Inflammatory macrophage treated with lipopolysaccharide for 4 hours (primary cell): ENCODE results near the gene ELF1.
"Not testable (repeated sequence)": the region's sequence is repeated elsewhere in the genome, so short reads cannot be mapped to it uniquely, and the experiment has no call there.

Experiments used
- DNase-seq: peaks from one replicate; pipeline ENCODE4 v3.0.0-alpha.2; 2020

The ELF1 gene

DNA sequence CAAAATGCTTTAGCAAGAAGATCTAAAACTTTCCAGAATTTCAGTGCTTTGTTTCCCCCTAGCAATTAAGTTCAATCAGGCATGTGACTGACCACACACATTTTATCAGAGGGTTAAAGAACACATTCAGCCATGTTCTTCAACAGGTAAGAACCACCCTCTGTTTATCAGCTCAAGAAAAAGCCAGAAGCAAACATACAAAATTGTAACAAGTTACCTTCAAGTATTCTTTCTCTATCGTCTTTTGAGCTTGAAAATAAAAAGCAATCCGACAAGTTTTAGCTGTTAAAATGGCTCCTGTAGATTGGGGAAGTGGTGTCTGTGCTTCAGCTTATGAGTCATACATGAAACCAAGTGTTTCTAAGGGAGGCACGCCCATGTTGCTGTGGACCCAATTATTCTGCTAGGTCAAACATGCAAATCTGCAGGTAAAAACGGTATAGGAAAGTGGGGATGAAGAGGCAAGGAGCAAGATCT is at the start of gene ELF1:
TSS of gene ELF1 (minus strand) at position 306 of the 477 bp plus-strand sequence. CDS start 37,262 bp downstream, outside the sequence.
- DNase-seq, result peak; percentile 93

- no peak for DNase-seq
Measured at GRCh38 chr13:41065078-41065477, 46.0 kb upstream of the ELF1 start.

DNA sequence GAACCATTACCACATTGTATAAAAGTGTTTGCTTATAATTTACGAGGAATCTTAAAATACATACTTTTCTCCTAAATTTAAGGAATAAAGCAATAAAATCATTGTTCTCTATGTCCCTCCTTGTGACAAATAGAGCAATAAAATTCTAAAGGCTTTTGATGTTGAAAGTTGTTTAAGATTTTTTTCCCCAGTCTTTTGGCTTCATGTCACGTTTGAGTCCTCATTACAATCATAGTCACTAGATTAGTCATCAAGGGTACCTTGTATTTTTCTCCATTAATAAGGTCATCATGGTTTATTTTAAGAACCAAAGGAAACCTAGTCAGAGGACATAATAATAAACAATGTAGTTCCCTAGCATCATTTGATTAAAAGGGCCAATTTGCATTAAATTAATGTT is 45.4 kb upstream of the ELF1 start:
- DNase-seq, result no peak

DNA sequence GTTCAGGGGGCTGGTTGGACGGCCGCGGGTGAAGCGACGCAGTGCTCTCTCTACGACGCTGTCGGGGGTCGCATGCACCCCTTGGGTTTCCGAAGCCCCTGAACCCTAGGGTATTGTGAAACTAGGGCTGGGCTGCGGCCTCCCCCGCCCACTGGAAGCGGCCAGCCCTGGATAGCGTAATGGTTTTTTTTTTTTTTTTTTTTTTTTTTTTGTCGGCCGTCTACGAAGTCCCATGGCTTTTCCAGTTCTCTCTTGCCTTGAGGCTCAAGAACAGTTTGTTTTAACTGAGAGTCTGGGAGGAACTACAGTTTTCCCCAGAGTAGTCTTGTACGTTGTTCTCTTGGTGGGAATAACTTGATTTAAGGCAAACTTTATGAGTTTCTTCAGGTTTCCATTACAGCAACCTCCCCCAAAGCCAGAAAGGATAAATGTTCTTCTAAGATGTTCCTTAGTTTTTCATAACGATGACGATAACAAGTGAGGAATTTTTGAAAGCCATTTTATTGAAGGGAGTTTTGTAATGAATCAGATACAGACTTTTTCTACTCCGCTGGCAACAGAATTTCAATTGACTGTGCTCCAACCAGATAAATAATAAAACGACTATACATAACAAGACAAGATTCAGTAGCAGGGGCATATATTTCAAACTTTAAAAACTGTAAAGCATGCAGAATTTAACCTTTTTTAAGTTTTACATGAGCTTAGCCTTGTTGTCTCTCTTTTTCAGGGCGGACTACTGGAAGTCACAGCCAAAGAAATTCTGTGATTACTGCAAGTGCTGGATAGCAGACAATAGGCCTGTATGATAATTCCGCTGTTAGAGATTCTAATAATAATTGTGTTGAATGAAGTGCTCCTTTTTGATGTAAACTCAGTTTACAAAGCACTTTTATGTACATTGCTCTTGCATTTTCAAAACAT is 43.1 kb upstream of the ELF1 start:
- DNase-seq, result peak; percentile 89

- peak; percentile 97 for DNase-seq
Measured at GRCh38 chr13:41061075-41061913, 42.2 kb upstream of the ELF1 start, which contains the start of gene WBP4. Gene WBP4, plus strand, starts transcription at chr13:41061509. Its CDS starts 165 bp downstream, at chr13:41061674.

- DNase-seq, result peak; percentile 96
Measured at GRCh38 chr13:41060724-41061074, 41.6 kb upstream of the ELF1 start.

- peak; percentile 98 for DNase-seq
Measured at GRCh38 chr13:41060082-41060723, 41.1 kb upstream of the ELF1 start.

DNA sequence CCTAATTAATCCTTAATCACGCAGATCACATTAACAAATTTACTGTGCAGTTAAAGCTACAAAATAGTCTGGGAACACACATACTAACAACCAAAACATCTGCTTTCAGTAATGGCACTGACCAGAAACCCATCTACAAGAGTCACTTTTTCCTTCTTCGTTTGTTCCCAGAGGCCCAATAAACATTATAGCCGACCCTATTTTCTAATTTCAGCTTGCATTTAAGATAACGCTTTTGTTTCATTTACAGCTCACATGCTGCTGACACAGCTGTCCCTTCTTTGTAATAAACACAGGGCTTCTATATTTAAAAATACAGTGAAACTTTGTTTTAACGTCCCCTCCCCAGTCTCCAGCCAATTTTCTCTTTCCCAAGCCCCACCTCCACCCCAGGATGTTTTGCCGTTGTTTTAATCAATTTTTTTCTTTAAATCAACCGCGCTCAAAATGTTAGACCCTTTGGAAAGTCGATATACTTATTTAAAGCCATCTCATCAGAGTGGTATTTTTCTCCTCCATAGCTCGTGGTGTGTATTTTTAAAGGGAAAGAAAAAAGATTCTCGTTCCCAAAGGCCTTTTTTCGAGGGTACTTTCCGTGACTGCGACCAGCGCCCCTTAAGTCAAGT is 40.5 kb upstream of the ELF1 start:
- DNase-seq, result peak; percentile 13

DNA sequence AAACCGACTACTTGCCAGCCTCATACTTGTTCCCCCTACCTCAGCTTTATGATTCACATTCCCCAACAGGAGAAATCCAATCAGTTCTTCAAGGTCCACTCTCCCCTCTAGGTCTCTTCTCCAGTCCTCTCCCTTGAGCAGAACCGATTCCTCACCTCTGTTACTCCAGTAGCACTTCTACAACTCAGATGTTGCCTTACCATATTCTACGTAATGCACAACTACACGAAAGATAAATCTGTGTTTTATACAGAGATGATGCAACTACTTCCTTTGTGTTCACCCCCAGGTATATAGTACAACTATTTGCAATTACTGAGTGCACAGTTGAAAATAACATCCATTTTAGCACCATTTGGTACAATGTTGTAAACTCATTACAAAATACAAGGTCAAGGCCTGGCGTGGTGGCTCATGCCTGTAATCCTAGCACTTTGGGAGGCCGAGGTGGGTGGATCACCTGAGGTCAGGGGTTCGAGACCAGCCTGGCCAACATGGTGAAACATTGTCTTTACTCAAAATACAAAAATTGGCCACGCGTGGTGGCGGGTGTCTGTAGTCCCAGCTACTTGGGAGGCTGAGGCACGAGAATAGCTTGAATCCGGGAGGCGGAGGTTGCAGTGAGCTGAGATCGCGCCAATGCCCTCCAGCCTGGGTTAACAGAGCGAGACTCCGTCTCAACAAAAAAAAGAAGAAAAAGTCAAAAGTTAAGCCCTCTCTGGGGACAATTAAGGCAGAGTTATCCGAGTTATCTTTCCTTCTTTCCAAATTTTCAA is 39.4 kb upstream of the ELF1 start:
- no peak for DNase-seq

DNA sequence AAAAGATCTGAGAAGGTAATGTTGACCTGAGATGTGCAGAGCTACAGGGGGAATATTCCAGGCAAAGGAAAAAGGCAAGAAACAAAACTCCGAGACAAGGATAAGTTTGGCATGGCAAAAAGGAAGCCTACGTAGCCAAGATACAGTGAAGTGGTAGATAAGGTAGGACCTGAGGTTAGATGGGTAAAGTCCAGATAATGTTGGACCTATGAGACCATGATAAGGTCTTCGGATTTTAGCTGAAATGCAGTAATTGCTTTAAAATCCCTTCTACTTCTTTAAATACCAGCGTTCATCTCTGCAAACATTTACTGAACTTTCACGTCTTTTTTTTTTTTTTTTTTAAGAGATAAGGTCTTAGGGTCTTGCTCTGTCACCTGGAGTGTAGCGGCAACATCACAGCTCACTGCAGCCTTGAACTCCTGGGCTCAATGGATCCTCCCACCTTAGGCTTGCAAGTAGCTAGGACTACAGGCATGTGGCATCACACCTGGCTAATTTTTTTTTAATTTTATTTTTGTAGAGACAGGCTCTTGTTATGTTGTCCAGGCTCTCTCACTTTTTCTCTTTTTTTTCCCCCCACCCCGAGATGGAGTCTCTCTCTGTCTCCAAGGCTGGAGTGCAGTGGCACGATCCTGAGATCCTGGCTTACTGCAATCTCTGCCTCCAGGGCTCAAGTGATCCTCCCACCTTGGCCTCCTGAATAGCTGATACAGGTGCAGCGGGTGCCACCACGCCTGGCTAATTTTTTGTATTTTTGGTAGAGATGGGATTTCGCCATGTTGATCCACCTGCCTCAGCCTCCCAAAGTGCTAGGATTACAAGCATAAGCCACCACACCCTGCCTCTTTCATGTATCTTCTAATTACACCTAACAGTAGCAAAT is 38.0 kb upstream of the ELF1 start:
- no peak for DNase-seq

- DNase-seq, result no peak
Measured at GRCh38 chr13:41056194-41056593, 37.1 kb upstream of the ELF1 start.

DNA sequence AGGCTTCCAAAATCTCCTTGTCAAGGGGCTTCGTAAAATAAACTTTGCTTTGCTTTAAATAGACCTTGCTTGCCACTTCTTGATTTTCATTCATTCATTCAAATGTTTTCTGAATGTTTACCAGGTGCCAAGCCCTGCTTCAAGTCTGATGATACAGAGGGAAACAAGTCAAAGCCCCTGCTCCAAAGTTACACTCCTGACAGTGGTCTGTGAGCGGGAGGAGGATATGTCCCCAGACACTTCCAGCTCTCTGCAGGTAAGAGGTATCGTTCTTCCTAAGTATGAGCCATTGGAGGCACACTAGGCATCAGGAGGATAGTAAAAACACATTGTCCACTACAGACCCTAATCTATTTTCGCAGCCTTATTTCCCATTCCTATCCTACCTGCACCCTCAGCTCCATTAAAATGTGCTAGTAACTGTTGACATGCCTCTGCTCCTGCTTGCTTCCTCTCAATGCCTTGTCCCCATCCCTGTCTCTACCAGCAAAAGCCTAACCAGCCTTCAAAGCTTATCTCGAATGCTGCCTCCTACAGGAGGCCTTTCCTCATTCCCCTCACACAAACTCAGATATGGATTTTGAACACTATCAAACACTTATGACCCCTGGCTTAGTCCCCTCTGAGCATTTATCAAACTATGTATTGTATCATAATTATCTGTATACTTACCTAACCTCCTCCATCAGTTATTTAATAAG is 36.0 kb upstream of the ELF1 start:
- peak; percentile 30 for DNase-seq

- peak; percentile 52 for DNase-seq
Measured at GRCh38 chr13:41054212-41054877, 35.2 kb upstream of the ELF1 start.

- peak; percentile 92 for DNase-seq
Measured at GRCh38 chr13:41053384-41053826, 34.3 kb upstream of the ELF1 start.

DNA sequence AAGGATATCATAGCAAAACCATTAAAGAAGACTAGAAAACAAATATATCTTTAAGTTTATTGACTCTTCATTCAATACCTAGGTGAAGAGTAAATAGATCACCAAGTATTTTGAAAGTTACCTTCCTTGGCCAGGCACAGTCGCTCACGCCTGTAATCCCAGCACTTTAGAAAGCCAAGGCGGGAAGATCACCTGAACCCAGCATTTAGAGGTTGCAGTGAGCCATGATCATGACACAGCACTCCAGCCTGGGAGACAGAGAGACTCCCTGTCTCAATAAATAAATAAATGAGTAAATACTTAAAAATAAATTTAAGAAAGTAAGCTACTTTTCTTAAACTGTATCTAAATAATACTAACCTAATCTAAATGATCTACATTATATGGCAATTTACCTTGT is 33.3 kb upstream of the ELF1 start:
- no peak for DNase-seq

DNA sequence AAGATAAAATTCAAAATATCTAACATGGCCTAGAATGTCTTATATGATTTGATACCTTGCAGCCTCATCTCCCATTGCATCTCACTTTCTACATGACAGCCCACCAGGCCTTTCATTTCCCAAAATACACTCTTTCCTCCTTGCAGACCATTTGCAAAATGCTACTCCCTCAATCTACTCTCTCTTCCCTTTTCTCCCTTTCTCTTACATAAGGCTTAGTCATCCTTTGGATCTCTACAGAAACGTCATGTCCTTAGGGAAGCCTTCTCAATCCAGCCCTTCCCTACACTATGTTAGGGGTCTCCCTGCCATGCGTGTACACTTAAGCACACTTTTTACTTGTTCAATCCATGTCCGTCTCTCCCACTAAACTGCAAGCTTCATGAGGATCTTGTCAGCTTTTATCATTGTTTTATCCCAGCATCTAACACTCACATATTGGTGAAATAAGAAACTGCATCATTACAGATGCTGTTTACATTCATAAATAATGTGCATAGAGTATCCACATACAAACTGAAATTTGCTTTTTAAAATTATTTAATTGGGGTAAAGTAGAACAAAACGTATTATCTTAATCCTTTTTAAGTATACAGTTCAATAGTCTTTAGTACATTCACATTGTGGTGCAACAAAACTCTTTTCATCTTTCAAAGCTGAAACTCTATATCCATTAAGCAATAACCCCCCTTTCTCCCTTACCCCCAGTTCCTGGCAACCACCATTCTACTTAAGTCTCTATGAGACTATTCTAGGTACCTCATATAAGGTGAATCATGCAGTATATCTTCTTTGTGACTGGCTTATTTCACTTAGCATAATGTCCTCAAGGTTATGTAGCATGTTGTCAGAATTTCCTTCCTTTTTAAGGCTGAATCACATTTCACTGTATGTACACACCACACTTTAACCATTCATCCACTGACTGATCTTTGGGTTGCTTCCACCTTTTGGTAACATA is 30.6 kb upstream of the ELF1 start:
- peak; percentile 87 for DNase-seq

GRCh38 chr13:41048640-41049039 is 29.5 kb upstream of the ELF1 start:
- no peak for DNase-seq

- DNase-seq, result not testable (repeated sequence)
Measured at GRCh38 chr13:41042419-41042818, 23.3 kb upstream of the ELF1 start.
